Ascending aorta (tissue), 2 donors: Measurements from ENCODE around the gene GPR26. TPM values are rescaled to one million over a fixed set of nuclear protein-coding genes. Genes with fewer than 3 reads are reported as not detected.
"Not testable (repeated sequence)": the region's sequence is repeated elsewhere in the genome, so short reads cannot be mapped to it uniquely, and the experiment has no call there.

ENCODE experiments used
- DNase-seq, 2 donors: peaks; one replicate each; pipeline ENCODE4 v3.0.0-alpha.2; 2019; ENCODE audit warnings: low spot score in 2 of 2
- H3K27ac ChIP-seq, 2 donors: fragments of 200-600 bp; sonication (generic); one replicate each; pipeline ENCODE4 v1.5.1; 2016 to 2017; ENCODE audit warnings: mild to moderate bottlenecking in 1 of 2
- H3K27me3 ChIP-seq: fragments of 200-600 bp; sonication (generic); one replicate; pipeline ENCODE4 v1.5.1; 2017
- H3K36me3 ChIP-seq, 2 donors: fragments of 200-600 bp; sonication (generic); one replicate each; pipeline ENCODE4 v1.5.1; 2016
- H3K4me1 ChIP-seq, 2 donors: fragments of 200-600 bp; sonication (generic); one replicate each; pipeline ENCODE4 v1.5.1; 2016 to 2017; ENCODE audit warnings: mild to moderate bottlenecking in 1 of 2
- H3K4me3 ChIP-seq, 2 donors: fragments of 200-600 bp; sonication (generic); one replicate each; pipeline ENCODE4 v1.5.1; 2016 to 2017; ENCODE audit warnings: mild to moderate bottlenecking in 1 of 2
- H3K9me3 ChIP-seq, 2 donors: fragments of 200-600 bp; sonication (generic); one replicate each; pipeline ENCODE4 v1.5.1; 2016
- CTCF ChIP-seq, 3 experiments: fragments of 200-600 bp in 2 of 3; fragments of 450-650 bp in 1 of 3; sonication (generic) in 2 of 3; IDR thresholded peaks; one replicate each; pipeline ENCODE4 v1.5.1; 2016 to 2019; ENCODE audit warnings: antibody characterized with exemption in 3 of 3, mild to moderate bottlenecking in 1 of 3, moderate library complexity in 1 of 3
- intact Hi-C: fragments of 100-400 bp; cut with DNase I; formaldehyde crosslinking; loops from one replicate; pipeline ENCODE4 v1.15.1; 2023
- total RNA-seq: library from RNA; depleted of rRNA; stranded (reverse); fragments of >200 nt; gene quantifications from one replicate; pipeline ENCODE4 v1.1.0, GENCODE V29; 2016

GPR26 gene
- total RNA-seq, 1 donor from 2014 or later: not detected

DNA sequence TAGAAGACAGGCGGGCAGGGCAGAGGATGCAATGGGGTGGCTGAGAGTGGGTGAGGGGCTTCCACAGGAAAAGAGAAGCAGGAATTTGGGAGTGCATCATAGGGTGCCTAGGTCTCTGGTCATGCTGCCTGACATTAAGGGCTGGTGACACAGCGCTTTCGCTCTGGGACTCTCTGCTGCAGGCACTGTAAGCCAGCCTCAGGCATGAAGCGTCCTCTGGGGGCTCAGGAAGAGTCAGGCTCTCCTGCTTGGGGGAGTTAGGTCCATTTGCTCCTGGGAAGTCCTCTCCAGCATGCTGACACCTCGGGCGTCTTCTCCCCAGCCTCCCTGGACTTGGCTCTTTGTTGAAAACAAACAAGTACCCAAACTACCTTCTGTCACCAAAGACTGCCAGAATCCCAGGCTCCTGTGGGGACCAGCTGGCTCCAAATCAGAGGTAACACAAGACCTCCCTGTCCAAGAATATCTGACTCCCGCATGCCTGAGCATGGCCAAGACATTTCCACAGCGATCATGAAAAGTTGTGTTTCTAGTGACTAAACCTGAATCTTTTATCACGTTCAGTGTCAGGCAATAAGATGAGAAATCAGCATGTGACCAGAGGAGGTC lies 55.4 kb downstream of the GPR26 start:
- no peak for TF ChIP-seq CTCF (IDR thresholded peaks at IDR 0.05)
- no peaks in the 10 kb centered on the region for H3K27me3 ChIP-seq
- H3K36me3 ChIP-seq: peaks cover 0 to 6% of the 10 kb centered on the region in 2 donors
- H3K27ac ChIP-seq: no peak overlapping the region
- peaks cover 0 to 7% of the 10 kb centered on the region in 2 donors for H3K9me3 ChIP-seq
- no peak overlapping the region for H3K4me3 ChIP-seq
- no peak for DNase-seq
- intact Hi-C loops: no loop called here
- peaks cover 0 to under 1% of the 10 kb centered on the region in 2 donors for H3K4me1 ChIP-seq

GRCh38 chr10:123722351-123722750 lies 56.2 kb downstream of the GPR26 start:
- Histone ChIP-seq H3K4me3 (no peak overlapping the region), H3K27me3 (no peaks in the 10 kb centered on the region), H3K36me3 (peaks cover 0 to 6% of the 10 kb centered on the region in 2 donors), H3K27ac (no peak overlapping the region), H3K9me3 (peaks cover 0 to 7% of the 10 kb centered on the region in 2 donors), H3K4me1 (peaks cover 0 to 4% of the 10 kb centered on the region in 2 donors)
- no peak for TF ChIP-seq CTCF (IDR thresholded peaks at IDR 0.05)
- intact Hi-C loops: no loop called here
- no peak for DNase-seq

DNA sequence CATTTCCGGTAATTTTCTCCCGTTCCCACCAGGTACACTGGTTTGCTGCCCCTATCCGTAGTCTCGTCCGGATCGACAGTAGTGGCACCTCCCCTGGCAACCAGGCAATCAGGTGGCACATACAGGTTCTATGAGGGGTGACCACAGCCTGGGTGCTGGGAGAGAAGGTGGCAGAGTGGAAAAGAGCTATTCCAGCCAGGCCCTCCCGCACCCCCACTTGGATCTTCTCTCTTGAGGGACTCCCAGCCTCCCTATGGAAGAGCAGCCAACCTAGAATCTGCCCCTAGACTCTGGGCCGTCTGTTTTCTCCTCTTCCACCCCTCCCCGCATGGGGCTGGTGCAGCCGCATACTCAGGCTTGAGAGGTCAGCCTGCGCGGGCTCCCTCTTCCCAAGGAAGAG lies 58.6 kb downstream of the GPR26 start:
- no peak overlapping the region for H3K4me3 ChIP-seq
- H3K27ac ChIP-seq: no peak overlapping the region
- H3K9me3 ChIP-seq: no peaks in the 10 kb centered on the region
- no peaks in the 10 kb centered on the region for H3K27me3 ChIP-seq
- intact Hi-C loops: no loop called here
- no peaks in the 10 kb centered on the region for H3K36me3 ChIP-seq
- H3K4me1 ChIP-seq: peaks cover 0 to 4% of the 10 kb centered on the region in 2 donors
- no peak for TF ChIP-seq CTCF (IDR thresholded peaks at IDR 0.05)
- no peak for DNase-seq

DNA sequence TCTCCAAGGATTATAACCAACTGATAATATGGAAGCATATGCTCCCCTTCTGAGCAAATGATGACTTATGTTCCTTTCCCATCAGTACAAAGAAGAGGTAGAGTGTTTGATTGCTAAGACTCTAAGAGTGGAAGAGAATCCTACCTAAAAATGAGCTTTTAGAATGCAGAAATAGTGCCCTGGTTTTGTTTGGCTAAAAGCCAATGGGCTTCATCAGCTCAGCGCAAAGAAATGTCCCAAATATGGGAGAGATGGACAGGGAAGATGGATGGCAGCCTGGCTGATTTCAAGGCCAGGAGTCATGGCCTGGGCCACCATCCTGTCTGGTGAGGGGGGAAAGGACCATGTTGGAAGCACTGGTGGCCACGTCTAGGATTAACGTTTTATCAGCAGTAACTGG lies 60.2 kb downstream of the GPR26 start:
- intact Hi-C loops: no loop called here
- Histone ChIP-seq H3K4me1 (peaks cover 0 to 4% of the 10 kb centered on the region in 2 donors), H3K36me3 (no peaks in the 10 kb centered on the region), H3K27me3 (no peaks in the 10 kb centered on the region), H3K4me3 (no peak overlapping the region), H3K9me3 (no peaks in the 10 kb centered on the region), H3K27ac (no peak overlapping the region)
- DNase-seq: no peak
- no peak for TF ChIP-seq CTCF (IDR thresholded peaks at IDR 0.05)

GRCh38 chr10:123726836-123727235 lies 60.7 kb downstream of the GPR26 start:
- no peaks in the 10 kb centered on the region for H3K36me3 ChIP-seq
- intact Hi-C loops: no loop called here
- peaks cover 0 to 4% of the 10 kb centered on the region in 2 donors for H3K4me1 ChIP-seq
- no peaks in the 10 kb centered on the region for H3K9me3 ChIP-seq
- no peak for TF ChIP-seq CTCF (IDR thresholded peaks at IDR 0.05)
- H3K27ac ChIP-seq: no peak overlapping the region
- DNase-seq: no peak
- no peaks in the 10 kb centered on the region for H3K27me3 ChIP-seq
- H3K4me3 ChIP-seq: no peak overlapping the region

DNA sequence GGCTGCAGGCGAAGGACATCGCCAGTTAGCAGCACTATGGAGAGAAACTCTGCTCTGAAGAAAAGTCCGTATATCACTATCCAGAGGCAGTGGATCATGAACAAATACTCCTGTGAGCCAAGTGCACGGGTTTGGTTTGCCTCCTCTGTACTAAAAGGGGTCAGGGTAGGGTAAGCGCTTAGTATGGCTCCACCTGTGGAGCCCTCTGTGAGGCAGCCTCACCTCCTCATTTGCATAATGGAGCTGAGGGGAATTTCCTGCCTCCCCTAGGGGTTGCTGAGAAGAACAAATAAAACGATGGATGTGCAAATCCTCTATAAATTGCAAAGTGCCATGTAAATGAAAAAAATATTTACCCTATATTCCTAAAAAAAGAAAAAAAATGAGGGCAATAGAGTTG lies 63.4 kb downstream of the GPR26 start:
- no peak overlapping the region for H3K27ac ChIP-seq
- TF ChIP-seq CTCF (IDR thresholded peaks at IDR 0.05): no peak
- H3K4me1 ChIP-seq: peaks cover 0 to 4% of the 10 kb centered on the region in 2 donors
- peaks cover 0 to 3% of the 10 kb centered on the region in 2 donors for H3K36me3 ChIP-seq
- H3K4me3 ChIP-seq: no peak overlapping the region
- intact Hi-C loops: no loop called here
- no peak for DNase-seq
- no peaks in the 10 kb centered on the region for H3K27me3 ChIP-seq
- no peaks in the 10 kb centered on the region for H3K9me3 ChIP-seq

- intact Hi-C loops, H3K4me1 ChIP-seq, H3K36me3 ChIP-seq, H3K27me3 ChIP-seq, H3K4me3 ChIP-seq, H3K9me3 ChIP-seq, DNase-seq, H3K27ac ChIP-seq: not testable (repeated sequence)
Observed at GRCh38 chr10:123736917-123737316, 70.8 kb downstream of the GPR26 start.
